HG02678 (cell line): ENCODE data around the gene HLF.

Experiments used
- ATAC-seq: cut with Tn5 transposase; IDR thresholded peaks from one replicate; pipeline ENCODE4 v1.9.1; 2021; ENCODE audit warnings: mild to moderate bottlenecking, moderate library complexity; ENCODE audit not compliant: unreplicated experiment

Gene HLF

GRCh38 chr17:55264645-55265298, at the start of gene HLF:
TSS of gene HLF (plus strand) at chr17:55264960. CDS start at chr17:55265485, 525 bp downstream.
- ATAC-seq, result peak; percentile 86

- no peak for ATAC-seq
These were observed 49.0 kb upstream of the HLF start for GRCh38 chr17:55215711-55216110.

DNA sequence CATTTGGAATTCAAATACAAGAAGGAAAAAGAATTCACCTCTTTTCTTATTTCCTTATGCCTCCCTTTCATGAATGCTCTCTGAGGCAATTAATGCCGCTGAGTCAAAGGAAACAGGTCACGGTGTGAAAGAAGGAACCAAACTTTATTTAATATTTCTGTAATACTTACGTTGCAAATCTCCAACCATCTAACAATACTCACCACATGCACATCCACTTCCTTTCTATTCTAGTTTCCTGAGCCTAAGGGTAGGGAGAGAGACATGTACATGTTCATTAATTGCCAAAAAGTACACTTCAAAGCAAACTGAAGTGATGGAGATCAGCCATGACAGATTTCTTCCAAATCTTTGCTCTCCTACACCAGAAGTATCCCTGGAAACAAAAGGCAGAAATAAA, 47.9 kb upstream of the HLF start:
- ATAC-seq, result no peak

GRCh38 chr17:55219459-55219858, 45.3 kb upstream of the HLF start:
- ATAC-seq, result no peak

GRCh38 chr17:55219934-55220333, 44.8 kb upstream of the HLF start:
- no peak for ATAC-seq

DNA sequence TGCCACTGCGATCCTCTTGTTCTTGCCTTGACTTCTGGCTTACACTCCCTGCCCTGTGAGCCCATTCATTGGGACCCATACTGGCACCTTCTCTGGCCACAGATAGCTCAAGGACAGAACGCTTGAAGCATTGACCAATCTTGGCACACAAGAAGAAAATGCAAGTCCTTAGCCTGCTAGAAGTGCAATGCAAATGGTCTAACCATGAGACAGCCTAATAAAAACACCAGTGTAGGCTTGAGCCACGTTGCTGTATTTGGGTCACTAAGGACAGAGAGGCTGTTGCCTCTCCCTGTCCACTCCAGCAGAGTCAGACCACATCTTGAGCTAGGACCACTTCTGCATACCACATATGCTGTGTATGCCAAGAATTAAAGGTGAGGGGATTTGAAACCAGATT, 41.2 kb upstream of the HLF start:
- no peak for ATAC-seq

GRCh38 chr17:55224746-55225145, 40.0 kb upstream of the HLF start:
- ATAC-seq, result no peak

- no peak for ATAC-seq
These were observed 39.5 kb upstream of the HLF start for GRCh38 chr17:55225237-55225636.

GRCh38 chr17:55228683-55229192, 36.0 kb upstream of the HLF start:
- ATAC-seq, result no peak

DNA sequence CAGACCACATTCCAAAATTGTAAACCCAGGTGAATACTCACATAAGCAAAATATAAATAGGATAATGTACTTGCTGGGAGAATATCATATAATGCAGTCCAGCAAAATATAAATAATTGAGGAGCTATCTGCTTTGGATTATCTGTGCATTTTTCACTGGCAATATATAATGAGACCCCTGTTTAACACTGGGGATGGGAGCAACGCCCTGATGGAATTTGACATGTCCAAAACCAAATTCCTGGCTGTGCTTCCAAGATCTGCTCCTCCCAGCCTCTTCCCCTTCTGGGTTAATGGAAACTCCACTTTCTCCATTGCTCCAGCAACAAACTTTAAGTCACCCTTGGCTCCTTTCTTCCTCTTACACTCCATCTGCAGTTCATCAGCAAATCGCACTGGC, 35.5 kb upstream of the HLF start:
- no peak for ATAC-seq

DNA sequence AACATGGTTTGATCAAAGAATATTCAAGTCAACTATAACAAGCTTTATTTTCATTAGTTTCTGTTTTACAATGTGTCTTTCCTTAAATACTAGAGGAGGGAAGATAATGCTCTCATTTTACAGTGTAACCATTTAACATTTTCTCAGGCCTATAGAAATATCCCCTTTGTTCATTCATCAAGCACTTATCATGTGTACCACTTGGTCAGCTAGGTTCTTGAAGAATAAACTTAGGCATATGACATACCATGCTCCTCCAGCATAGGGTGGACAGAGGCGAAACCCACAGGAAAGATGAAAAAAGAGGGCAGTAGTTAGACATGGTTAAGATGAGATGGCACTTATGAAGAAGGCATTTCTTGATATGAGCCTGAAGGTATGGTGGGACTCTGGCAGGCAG, 34.0 kb upstream of the HLF start:
- no peak for ATAC-seq

- no peak for ATAC-seq
These were observed 30.9 kb upstream of the HLF start for GRCh38 chr17:55233840-55234239.

DNA sequence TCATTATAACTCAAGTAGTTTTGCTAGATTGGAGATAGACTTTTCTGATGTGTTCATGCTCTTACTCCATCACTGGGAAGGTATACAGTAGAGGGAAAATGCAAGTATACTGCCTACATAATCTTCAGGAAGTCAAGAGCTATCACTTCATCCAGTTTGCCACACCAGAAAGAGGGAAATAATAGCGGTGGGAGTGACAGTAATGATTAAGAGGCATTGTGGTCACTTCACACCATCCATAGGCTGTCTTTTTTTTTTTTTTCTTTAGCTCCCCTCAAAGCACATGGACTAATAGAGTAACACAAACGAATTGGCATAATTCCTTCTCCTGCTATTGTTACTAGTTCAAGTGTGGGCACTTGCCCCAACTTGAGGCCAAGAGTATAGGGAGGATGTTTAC, 28.4 kb upstream of the HLF start:
- ATAC-seq, result no peak

DNA sequence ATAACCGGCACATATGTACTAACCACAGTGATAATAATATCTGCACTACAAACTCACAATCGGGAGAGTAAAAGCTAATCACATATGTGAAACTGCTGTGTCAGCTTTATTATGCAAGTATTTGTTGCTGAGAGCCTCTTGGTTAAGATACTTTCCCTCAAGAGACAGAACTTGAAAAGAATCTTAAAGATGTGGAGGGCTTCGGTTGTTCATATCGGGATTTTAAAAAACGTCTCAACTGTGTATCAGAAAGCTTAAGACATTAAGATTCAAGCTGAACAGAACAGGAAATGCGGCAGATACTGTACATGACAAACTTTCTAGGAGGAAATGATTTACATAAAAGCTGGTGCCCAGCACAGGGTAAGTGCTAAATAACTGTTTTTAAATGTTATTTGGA, 27.5 kb upstream of the HLF start:
- peak; percentile 34 for ATAC-seq

DNA sequence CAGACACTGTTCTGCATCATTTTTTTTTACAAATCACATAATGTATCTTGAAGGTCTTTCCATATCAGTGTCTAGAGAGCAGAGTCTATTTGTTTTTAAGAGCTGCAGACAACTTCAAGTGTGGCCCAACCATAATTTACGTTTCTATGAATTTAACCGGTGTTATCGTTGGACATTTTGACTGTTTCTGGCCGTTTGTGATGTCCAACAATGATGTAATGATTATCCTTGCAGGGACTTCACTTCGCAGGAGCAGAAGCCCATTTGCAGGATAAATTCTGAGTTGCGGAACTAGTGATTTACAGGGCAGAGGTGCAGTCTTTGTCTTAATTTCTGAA, 26.9 kb upstream of the HLF start:
- ATAC-seq, result no peak

DNA sequence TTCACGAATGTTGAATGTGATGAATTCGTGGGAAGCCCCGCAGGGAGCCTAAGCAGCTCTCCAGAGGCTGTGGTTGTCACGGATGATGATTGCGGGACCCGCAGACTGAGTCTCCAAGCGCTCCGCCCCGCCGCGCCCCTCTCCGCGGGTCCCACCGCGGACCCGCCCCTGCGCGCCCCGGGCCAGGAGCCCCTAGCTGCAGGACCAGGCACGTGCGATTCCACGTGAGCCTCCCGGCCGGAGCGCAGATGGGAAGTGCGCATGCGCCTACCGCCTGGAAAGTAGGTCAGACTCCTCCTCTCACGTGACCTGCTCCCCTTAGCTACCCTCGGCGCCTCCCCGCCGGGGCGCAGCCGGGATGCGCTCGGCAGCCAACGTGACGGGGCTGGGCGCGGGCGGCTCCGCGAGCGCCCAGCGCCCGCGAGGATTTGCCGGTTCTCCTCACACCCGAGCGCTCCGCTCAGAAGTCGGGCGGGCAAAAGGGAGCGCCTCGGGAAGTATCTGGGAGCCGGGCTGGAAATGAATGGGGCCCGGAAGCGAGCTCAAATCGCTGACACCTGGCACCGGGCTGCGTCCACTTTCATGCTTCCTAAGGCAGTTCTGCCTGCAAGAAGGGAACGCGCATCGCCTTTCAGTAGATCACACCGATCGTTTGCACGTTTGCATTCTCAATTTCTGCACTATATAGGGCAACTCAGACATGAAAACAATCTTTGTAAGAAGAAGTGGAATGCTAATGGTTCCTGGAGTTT, 26.4 kb upstream of the HLF start:
- ATAC-seq, result peak; percentile 94

DNA sequence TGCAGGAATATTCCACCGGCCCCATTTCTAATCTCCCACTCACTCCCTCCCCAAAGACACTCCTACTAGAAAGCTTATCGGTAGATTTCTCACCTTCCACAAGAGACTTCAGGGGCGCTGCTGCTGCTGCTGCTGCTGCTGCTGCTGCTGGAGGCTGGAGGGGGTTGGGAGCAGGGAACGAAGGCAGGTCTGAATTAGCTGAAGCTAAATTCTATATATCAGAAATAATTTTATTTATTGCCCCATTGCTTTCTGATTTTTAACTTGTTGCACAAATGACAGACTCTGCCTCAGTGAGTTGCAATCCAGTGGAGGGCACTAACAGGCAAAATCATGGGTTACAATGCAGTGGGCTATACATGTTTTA, 25.8 kb upstream of the HLF start:
- peak; percentile 14 for ATAC-seq

DNA sequence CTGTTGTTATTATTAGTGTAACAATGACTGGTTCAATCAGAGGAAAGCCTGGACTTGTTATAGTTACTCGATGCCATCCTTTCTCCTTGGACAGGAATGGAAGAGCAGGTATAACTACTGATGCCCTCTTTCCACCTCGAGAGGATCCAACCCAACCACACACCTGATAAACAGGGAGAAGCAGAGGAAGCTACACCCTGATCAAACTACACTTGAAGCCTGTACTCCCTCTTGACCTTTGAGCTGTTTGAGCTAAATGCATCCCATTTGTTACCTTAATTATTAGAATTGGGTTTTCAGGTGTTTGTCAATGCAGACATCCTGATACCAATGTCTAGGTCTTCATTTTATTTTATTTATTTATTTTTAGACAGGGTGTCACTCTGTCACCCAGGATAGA, 23.7 kb upstream of the HLF start:
- ATAC-seq, result no peak

DNA sequence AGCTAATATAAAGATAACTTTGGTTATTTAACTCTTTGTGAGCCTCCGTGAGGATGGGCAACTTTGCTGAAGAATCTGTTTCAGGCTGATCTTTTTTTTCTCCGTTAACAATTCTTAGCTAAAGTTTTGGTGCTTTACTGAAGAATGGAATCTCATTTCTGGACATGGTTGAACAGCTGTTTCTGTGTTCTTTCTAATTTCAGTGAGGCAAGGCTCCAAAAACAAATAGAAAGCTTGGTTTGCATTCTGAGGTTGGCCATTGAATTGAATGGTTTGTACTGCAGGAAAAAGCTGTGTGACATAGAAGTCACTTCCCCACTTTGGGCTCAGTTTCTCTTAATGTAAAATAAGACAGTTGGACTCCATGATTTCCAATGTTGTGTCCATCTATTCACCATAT, 22.3 kb upstream of the HLF start:
- no peak for ATAC-seq

DNA sequence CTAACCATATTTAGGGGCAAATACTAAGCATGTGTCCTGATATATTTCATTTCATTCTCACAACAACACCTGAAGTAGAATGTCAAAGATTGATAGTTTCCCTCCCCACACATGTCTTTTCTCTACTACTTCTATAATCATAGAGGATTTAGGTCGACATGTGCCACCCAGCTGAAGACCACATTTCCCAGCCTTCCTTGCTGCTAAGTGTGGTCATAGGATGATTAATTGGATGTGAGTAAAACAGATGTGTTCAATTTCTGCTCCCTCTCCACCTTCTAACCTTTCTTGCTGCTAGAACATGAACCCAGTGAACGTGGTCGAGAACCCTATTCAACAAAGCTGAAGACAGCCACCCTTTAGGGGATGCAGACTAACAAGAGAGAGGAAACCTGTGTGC, 18.8 kb upstream of the HLF start:
- no peak for ATAC-seq

DNA sequence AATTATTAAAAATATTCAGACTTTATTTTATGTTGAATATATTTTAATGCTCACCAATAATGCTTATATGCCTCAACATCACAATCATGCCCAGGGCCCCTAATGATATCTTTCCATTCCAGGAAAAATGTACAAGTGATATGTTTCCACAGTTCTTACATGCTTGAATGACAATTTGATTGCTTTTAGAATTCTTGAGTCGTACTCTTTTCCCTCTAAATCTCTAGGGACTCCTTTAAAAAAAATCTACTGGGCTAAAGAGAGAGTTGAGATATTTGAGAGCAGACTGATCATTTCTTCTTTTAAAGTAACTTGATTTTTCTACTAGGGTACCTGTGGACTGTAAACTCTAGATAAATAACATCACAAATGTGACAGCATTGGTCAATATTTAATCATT, 18.2 kb upstream of the HLF start:
- ATAC-seq, result no peak

GRCh38 chr17:55248077-55248476, 16.7 kb upstream of the HLF start:
- no peak for ATAC-seq

GRCh38 chr17:55249861-55250260, 14.9 kb upstream of the HLF start:
- ATAC-seq, result no peak
